GM18511 (cell line): ENCODE data around the gene HNRNPM.

Source experiments
- ATAC-seq: cut with Tn5 transposase; IDR thresholded peaks from one replicate; pipeline ENCODE4 v1.9.1; 2021; ENCODE audit warnings: mild to moderate bottlenecking, moderate library complexity; ENCODE audit not compliant: unreplicated experiment

HNRNPM gene

DNA sequence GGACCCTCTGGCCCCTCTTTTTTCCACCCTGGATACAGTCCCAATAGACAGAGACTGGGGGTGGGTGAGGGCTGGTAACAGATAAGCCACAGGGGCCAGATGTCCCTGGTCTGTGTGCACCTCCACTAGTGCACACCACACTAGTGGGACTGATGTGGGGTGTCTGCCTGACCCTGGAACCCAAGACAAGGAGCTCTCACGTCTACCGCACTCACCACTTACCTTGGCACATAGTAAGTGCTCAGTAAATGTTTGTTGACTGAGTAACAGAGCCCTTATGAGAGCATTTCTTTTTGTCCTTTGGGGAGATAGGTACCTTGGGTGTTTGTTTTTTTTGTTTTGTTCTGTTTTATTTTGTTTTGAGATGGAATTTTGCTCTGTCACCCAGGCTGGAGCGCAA, 92.3 kb downstream of the HNRNPM start:
- no peak for ATAC-seq
